CD4-positive, alpha-beta T cell (primary cell): ENCODE measurements around the gene PLS3. TPM values are rescaled to one million over a fixed set of nuclear protein-coding genes. Genes with fewer than 3 reads are reported as not detected.
"Not testable (repeated sequence)": the region's sequence is repeated elsewhere in the genome, so short reads cannot be mapped to it uniquely, and the experiment has no call there.

Experiments
- ATAC-seq: fragments of 200-7000 bp; cut with Tn5 transposase; one replicate; pipeline ENCODE4 v1.10.0; 2022; ENCODE audit warnings: mild to moderate bottlenecking; ENCODE audit not compliant: poor library complexity
- CTCF ChIA-PET: fragments of 350-600 bp; sonication (Branson Sonifier 250); formaldehyde crosslinking; loops from one replicate; lab custom pipeline; 2021; ENCODE audit warnings: antibody characterized with exemption, inconsistent platforms; lab: Charles Lee
- POLR2A ChIA-PET: fragments of 350-600 bp; sonication (Branson Sonifier 250); formaldehyde crosslinking; loops from one replicate; lab custom pipeline; 2021; ENCODE audit warnings: antibody characterized with exemption, inconsistent platforms; lab: Charles Lee
- DNase-seq, 14 experiments: peaks; one replicate each; pipeline ENCODE4 v3.0.0-alpha.2; 2013 to 2020; ENCODE audit warnings: mixed read lengths in 2 of 14
- H3K27ac ChIP-seq, 2 donors: one replicate each; pipeline versions ENCODE4 v1.5.1 to v1.7.0; 2013; ENCODE audit warnings: low read length in 2 of 2, low read depth in 1 of 2, mild to moderate bottlenecking in 1 of 2
- H3K27me3 ChIP-seq, 2 experiments: 1 replicate in 1 of 2; 2 replicates in 1 of 2; pipeline versions ENCODE4 v1.6.1 to v1.7.0; 2013; ENCODE audit warnings: low read length in 2 of 2, control low read depth in 1 of 2, mild to moderate bottlenecking in 1 of 2, moderate library complexity in 1 of 2; ENCODE audit not compliant: insufficient read depth in 2 of 2, control insufficient read depth in 1 of 2
- H3K36me3 ChIP-seq: one replicate; pipeline ENCODE4 v1.6.1; 2013; ENCODE audit warnings: low read length, control low read depth; ENCODE audit not compliant: insufficient read depth
- H3K4me1 ChIP-seq: one replicate; pipeline ENCODE4 v1.6.1; 2013; ENCODE audit warnings: low read length, control low read depth; ENCODE audit not compliant: insufficient read depth
- H3K4me3 ChIP-seq: one replicate; pipeline ENCODE4 v1.5.1; 2013; ENCODE audit warnings: mild to moderate bottlenecking, low read length, moderate library complexity
- H3K9me3 ChIP-seq, 2 experiments: 1 replicate in 1 of 2; 2 replicates in 1 of 2; pipeline versions ENCODE4 v1.6.1 to v1.7.0; 2013; ENCODE audit warnings: low read length in 2 of 2, mild to moderate bottlenecking in 2 of 2, control low read depth in 1 of 2, moderate library complexity in 1 of 2; ENCODE audit not compliant: control insufficient read depth in 1 of 2, insufficient read depth in 1 of 2
- H3K27ac Mint-ChIP-seq: one replicate; pipeline ENCODE4 v1.8.0; 2020; ENCODE audit warnings: mixed read lengths
- H3K27me3 Mint-ChIP-seq: one replicate; pipeline ENCODE4 v1.8.0; 2021; ENCODE audit warnings: mixed read lengths
- H3K36me3 Mint-ChIP-seq: one replicate; pipeline ENCODE4 v1.8.0; 2021; ENCODE audit warnings: low read depth, mixed read lengths
- H3K4me1 Mint-ChIP-seq: one replicate; pipeline ENCODE4 v1.8.0; 2021; ENCODE audit warnings: low read depth, mixed read lengths
- H3K4me3 Mint-ChIP-seq: one replicate; pipeline ENCODE4 v1.8.0; 2020; ENCODE audit warnings: mild to moderate bottlenecking, mixed read lengths
- H3K9me3 Mint-ChIP-seq: one replicate; pipeline ENCODE4 v1.8.0; 2020; ENCODE audit warnings: mixed read lengths
- intact Hi-C, 2 experiments: fragments of 100-400 bp; cut with DNase I in 1 of 2; cut with micrococcal nuclease in 1 of 2; formaldehyde crosslinking; loops; one replicate each; pipeline versions ENCODE4 v1.15.1 to v1.9.0; 2023 to 2025; cut with DNase I, micrococcal nuclease
- total RNA-seq, 174 experiments: library from RNA in 2 of 174; stranded (reverse) in 2 of 174; gene quantifications; one replicate each; pipeline ENCODE4 v1.2.3 and lab custom pipeline; 2021 to 2026
- TF ChIP-seq, protein P1 (sequence below): fragments of 200-600 bp; IDR thresholded peaks from one replicate; pipeline ENCODE4 v1.8.0; 2022; ENCODE audit warnings: antibody characterized with exemption, mild to moderate bottlenecking

Gene PLS3
- total RNA-seq, 2 experiments from 2014 or later = 0.45 TPM; not detected in 1

- intact Hi-C loops = no loop called here
- ChIA-PET POLR2A (no interaction called here), CTCF (interaction anchor here (2.1 kb wide), 1 partner anchor 17 kb away, joined by 4 read pairs; no protein-coding TSS in a partner anchor)
- TF ChIP-seq, protein P1, sequence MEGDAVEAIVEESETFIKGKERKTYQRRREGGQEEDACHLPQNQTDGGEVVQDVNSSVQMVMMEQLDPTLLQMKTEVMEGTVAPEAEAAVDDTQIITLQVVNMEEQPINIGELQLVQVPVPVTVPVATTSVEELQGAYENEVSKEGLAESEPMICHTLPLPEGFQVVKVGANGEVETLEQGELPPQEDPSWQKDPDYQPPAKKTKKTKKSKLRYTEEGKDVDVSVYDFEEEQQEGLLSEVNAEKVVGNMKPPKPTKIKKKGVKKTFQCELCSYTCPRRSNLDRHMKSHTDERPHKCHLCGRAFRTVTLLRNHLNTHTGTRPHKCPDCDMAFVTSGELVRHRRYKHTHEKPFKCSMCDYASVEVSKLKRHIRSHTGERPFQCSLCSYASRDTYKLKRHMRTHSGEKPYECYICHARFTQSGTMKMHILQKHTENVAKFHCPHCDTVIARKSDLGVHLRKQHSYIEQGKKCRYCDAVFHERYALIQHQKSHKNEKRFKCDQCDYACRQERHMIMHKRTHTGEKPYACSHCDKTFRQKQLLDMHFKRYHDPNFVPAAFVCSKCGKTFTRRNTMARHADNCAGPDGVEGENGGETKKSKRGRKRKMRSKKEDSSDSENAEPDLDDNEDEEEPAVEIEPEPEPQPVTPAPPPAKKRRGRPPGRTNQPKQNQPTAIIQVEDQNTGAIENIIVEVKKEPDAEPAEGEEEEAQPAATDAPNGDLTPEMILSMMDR = no peak
- Mint-ChIP-seq H3K27me3 (no peaks in the 10 kb centered on the region), H3K27ac (no peak overlapping the region), H3K4me3 (no peak overlapping the region), H3K9me3 (no peaks in the 10 kb centered on the region), H3K36me3 (no peaks in the 10 kb centered on the region), H3K4me1 (no peaks in the 10 kb centered on the region)
- no peaks in the 10 kb centered on the region for H3K36me3 ChIP-seq
- no peaks in the 10 kb centered on the region for H3K27me3 ChIP-seq
- H3K4me1 ChIP-seq = no peaks in the 10 kb centered on the region
- DNase-seq = no peak
- no peak overlapping the region for H3K4me3 ChIP-seq
- no peak for ATAC-seq
- H3K27ac ChIP-seq = no peak overlapping the region
- H3K9me3 ChIP-seq = no peaks in the 10 kb centered on the region
Observed at GRCh38 chrX:115625572-115626301, 64.8 kb downstream of the PLS3 start.

DNA sequence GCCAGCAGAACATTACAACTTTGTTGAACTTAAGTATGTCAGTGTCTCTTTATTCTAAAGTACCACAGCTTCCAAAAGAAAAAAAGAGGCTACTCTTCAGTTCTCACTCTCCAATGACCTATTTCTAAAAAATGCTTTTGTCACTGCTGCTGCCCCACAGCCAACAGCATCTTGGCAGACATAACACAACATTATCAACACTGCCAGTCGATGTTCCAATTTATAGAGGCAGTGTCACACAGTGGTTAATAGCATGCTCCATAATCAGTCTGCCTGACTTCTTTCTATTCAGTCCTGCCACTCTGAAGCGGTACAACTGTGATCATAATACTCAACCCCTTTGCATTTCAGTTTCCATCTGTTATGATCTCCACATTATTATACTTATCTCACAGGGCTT lies 69.2 kb downstream of the PLS3 start:
- DNase-seq (no peak), ATAC-seq (no peak)
- ChIA-PET POLR2A (no interaction called here), CTCF (no interaction called here)
- no peaks in the 10 kb centered on the region for H3K4me1 Mint-ChIP-seq
- no peaks in the 10 kb centered on the region for H3K27me3 Mint-ChIP-seq
- H3K36me3 Mint-ChIP-seq = no peaks in the 10 kb centered on the region
- Histone ChIP-seq H3K4me3 (no peak overlapping the region), H3K27me3 (no peaks in the 10 kb centered on the region), H3K36me3 (no peaks in the 10 kb centered on the region), H3K4me1 (no peaks in the 10 kb centered on the region), H3K27ac (no peak overlapping the region), H3K9me3 (no peaks in the 10 kb centered on the region)
- H3K27ac Mint-ChIP-seq = no peak overlapping the region
- no peak overlapping the region for H3K4me3 Mint-ChIP-seq
- no peaks in the 10 kb centered on the region for H3K9me3 Mint-ChIP-seq
- intact Hi-C loops = no loop called here
- TF ChIP-seq, protein P1 = no peak

DNA sequence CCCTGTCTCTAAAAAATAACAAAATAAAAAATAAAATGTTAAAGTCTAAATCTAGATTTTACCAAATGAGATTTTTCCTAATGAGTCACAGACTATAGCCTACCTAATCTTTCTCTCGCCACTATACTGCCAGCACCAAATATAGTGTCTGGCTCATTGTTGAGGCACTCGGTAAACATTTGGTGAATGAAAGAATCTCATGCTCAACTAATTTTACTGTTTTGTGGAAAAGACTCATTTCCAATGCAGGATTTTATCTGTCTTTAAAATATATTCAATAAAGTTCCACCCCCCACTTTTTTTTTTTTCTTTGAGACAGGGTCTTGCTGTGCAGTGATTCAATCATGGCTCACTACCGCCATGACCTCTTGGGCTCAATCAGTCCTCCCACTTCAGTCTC lies 71.5 kb downstream of the PLS3 start:
- Mint-ChIP-seq H3K27me3 (no peaks in the 10 kb centered on the region), H3K9me3 (no peaks in the 10 kb centered on the region), H3K4me3 (no peak overlapping the region), H3K27ac (no peak overlapping the region), H3K4me1 (no peaks in the 10 kb centered on the region), H3K36me3 (no peaks in the 10 kb centered on the region)
- ChIA-PET CTCF (no interaction called here), POLR2A (no interaction called here)
- Histone ChIP-seq H3K36me3 (no peaks in the 10 kb centered on the region), H3K27ac (no peak overlapping the region), H3K4me1 (no peaks in the 10 kb centered on the region), H3K4me3 (no peak overlapping the region), H3K9me3 (no peaks in the 10 kb centered on the region), H3K27me3 (no peaks in the 10 kb centered on the region)
- ATAC-seq (no peak), DNase-seq (no peak)
- intact Hi-C loops = no loop called here
- TF ChIP-seq, protein P1 = no peak

DNA sequence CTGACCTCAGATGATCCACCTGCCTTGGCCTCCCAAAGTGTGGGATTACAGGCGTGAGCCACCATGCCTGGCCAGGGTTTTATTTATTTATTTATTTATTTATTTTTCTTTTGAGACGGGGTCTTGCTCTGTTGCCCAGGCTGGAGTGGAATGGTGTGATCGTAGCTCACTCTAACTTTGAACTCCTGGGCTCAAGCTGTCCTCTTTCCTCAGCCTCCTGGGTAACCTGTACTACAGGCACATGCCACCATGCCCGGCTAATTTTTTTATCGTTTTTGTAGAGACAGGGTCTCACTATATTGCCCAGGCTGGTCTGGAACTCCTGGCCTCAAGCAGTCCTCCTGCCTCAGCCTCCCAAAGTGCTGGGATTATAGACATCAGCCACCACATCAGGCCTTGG lies 72.4 kb downstream of the PLS3 start:
- CTCF ChIA-PET = interaction anchor here (0.6 to 1.1 kb wide), 2 partner anchors 10 to 71 kb away, joined by 3 to 4 read pairs; no protein-coding TSS in a partner anchor
- H3K4me1 ChIP-seq, DNase-seq, H3K4me3 ChIP-seq, H3K4me3 Mint-ChIP-seq, H3K4me1 Mint-ChIP-seq, H3K36me3 ChIP-seq, H3K36me3 Mint-ChIP-seq, intact Hi-C loops, H3K27ac ChIP-seq, POLR2A ChIA-PET, H3K27me3 ChIP-seq, H3K9me3 Mint-ChIP-seq, H3K27ac Mint-ChIP-seq, H3K27me3 Mint-ChIP-seq, H3K9me3 ChIP-seq, ATAC-seq: not testable (repeated sequence)
